ENCODE results near the gene LRSAM1. TPM values are rescaled to one million over a fixed set of nuclear protein-coding genes. Genes with fewer than 3 reads are reported as not detected.

Gene LRSAM1
- total and polyA plus RNA-seq, 9 of the 15 experiments (the other 6 are each of a cell fraction or from before 2014, with no cell fraction given): 0.07 to 16.2 (median 4.7) TPM

DNA sequence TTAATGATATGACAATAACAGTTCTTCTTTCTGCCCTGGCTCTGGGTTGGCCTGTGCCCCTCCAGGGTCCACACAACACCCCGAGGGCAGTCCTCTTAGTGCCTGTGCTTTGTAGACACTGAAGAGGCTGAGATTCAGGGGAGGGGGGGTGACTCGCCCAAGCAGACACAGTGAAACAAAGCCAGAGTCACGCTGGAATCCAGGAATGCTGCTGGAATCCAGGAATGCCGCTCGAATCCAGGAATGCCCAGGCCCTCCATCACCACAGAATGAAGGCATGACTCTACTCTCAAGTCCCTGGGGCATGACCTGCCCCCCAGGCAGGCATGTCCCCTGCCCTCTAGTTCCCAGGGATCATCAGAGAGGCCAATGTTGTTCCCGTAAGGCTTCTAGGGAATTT is 73.1 kb downstream of the LRSAM1 start:
- Histone ChIP-seq H2AFZ (ENCODE audit: low read depth, low read length) (no peak overlapping the region), H3K36me3 (ENCODE audit: control insufficient read depth, insufficient read depth, low read length) (peaks cover 76% of the 10 kb centered on the region), H3K9ac (ENCODE audit: insufficient read depth in 1 of 2, low read depth in 2 of 2, low read length in 2 of 2) (no peak overlapping the region), H3K27ac (ENCODE audit: extremely low read depth, low read depth, low read length) (no peak overlapping the region), H3K4me3 (no peak overlapping the region), H3K27me3 (ENCODE audit: control insufficient read depth in 2 of 2, insufficient read depth in 2 of 2, low read length in 2 of 2) (no peaks in the 10 kb centered on the region), H3K4me2 (ENCODE audit: insufficient read depth, low read length) (no peak overlapping the region), H4K20me1 (replicated peaks; ENCODE audit: control insufficient read depth, insufficient read depth, low read length) (no peaks in the 10 kb centered on the region), H3K4me1 (replicated peaks in 1 of 2; ENCODE audit: control insufficient read depth in 2 of 2, insufficient read depth in 2 of 2, low read length in 2 of 2) (peaks cover 0 to 9% of the 10 kb centered on the region in 2 experiments; a peak in 1 of 5 replicates), H3K9me3 (replicated peaks; ENCODE audit: control insufficient read depth, insufficient read depth, low read depth, low read length) (peaks cover 31% of the 10 kb centered on the region), H3K79me2 (ENCODE audit: control insufficient read depth, insufficient read depth, low read length) (no peaks in the 10 kb centered on the region), H3K9me1 (ENCODE audit: control insufficient read depth, insufficient read depth, low read length) (no peaks in the 10 kb centered on the region)
- ATAC-seq: no peak
- in situ Hi-C loops (cut with MboI): no loop called here
- DNase-seq (ENCODE audit: extremely low read depth in 1 of 4, low spot score in 3 of 4): no peak
- 98% methylated on average over 6 of the region's 6 CpGs for WGBS (ENCODE audit: insufficient coverage, low coverage, missing lambda C conversion rate)
- no peak for FAIRE-seq
- no TSS peak for BruUV-seq (replicated peaks)
- TF ChIP-seq RAD21 (CRISPR knock-in tag; conservative IDR thresholded peaks at IDR 0.05 in 1 of 2, IDR thresholded peaks at IDR 0.05 in 1 of 2) (no peak), MTA2 (IDR thresholded peaks at IDR 0.05; ENCODE audit: low read depth) (no peak), RHOXF2B (CRISPR knock-in tag; conservative IDR thresholded peaks at IDR 0.05) (no peak), MAZ (CRISPR knock-in tag; conservative IDR thresholded peaks at IDR 0.05 in 1 of 2, IDR thresholded peaks at IDR 0.05 in 1 of 2) (no peak), GATAD2B (IDR thresholded peaks at IDR 0.05; ENCODE audit: borderline replicate concordance) (no peak)
- TF ChIP-seq, protein P1, sequence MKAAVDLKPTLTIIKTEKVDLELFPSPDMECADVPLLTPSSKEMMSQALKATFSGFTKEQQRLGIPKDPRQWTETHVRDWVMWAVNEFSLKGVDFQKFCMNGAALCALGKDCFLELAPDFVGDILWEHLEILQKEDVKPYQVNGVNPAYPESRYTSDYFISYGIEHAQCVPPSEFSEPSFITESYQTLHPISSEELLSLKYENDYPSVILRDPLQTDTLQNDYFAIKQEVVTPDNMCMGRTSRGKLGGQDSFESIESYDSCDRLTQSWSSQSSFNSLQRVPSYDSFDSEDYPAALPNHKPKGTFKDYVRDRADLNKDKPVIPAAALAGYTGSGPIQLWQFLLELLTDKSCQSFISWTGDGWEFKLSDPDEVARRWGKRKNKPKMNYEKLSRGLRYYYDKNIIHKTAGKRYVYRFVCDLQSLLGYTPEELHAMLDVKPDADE (conservative IDR thresholded peaks at IDR 0.05; ENCODE audit: control insufficient read depth, low read depth, low read length): no peak
- TF ChIP-seq, protein P2, sequence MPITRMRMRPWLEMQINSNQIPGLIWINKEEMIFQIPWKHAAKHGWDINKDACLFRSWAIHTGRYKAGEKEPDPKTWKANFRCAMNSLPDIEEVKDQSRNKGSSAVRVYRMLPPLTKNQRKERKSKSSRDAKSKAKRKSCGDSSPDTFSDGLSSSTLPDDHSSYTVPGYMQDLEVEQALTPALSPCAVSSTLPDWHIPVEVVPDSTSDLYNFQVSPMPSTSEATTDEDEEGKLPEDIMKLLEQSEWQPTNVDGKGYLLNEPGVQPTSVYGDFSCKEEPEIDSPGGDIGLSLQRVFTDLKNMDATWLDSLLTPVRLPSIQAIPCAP (CRISPR knock-in tag; IDR thresholded peaks at IDR 0.05; ENCODE audit: borderline replicate concordance): no peak
- TF ChIP-seq, protein P3, sequence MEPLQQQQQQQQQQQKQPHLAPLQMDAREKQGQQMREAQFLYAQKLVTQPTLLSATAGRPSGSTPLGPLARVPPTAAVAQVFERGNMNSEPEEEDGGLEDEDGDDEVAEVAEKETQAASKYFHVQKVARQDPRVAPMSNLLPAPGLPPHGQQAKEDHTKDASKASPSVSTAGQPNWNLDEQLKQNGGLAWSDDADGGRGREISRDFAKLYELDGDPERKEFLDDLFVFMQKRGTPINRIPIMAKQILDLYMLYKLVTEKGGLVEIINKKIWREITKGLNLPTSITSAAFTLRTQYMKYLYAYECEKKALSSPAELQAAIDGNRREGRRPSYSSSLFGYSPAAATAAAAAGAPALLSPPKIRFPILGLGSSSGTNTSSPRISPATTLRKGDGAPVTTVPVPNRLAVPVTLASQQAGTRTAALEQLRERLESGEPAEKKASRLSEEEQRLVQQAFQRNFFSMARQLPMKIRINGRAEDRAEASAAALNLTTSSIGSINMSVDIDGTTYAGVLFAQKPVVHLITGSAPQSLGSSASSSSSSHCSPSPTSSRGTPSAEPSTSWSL (CRISPR knock-in tag; IDR thresholded peaks at IDR 0.05; ENCODE audit: borderline replicate concordance): no peak
- CTCF ChIA-PET (ENCODE audit: low intra/inter-chr PET ratio): no interaction called here
- POLR2A ChIA-PET: interaction anchor here (0.7 kb wide), 1 partner anchor 35 kb away, joined by 3 read pairs; no protein-coding TSS in a partner anchor
- intact Hi-C loops (cut with micrococcal nuclease): loop anchor here (5.0 kb wide), 1 partner anchor 63 kb away; no protein-coding TSS in a partner anchor

Measured in K562 (cell line).